Panc1 (cell line): Measurements from ENCODE around the gene JAZF1. TPM values are rescaled to one million over a fixed set of nuclear protein-coding genes. Genes with fewer than 3 reads are reported as not detected.

Source experiments
- ATAC-seq: fragments of 200-7000 bp; cut with Tn5 transposase; 2 replicates; pipeline ENCODE4 v1.9.1; 2020; ENCODE audit warnings: mild to moderate bottlenecking, moderate library complexity
- BruUV-seq: library from RNA; stranded (reverse); fragments of 400-500 nt; replicated peaks from 2 replicates; lab custom pipeline; 2021; lab: Mats Ljungman, UMichigan
- CTCF ChIA-PET: fragments of 300-600 bp; sonication (Branson Sonifier 250); formaldehyde crosslinking; loops from one replicate; lab custom pipeline; 2022; ENCODE audit warnings: antibody characterized with exemption; lab: Charles Lee
- POLR2A ChIA-PET: fragments of 300-600 bp; sonication (Branson Sonifier 250); formaldehyde crosslinking; loops from one replicate; lab custom pipeline; 2022; ENCODE audit warnings: antibody characterized with exemption; lab: Charles Lee
- DNase-seq: peaks from one replicate; pipeline ENCODE4 v3.0.0-alpha.2; 2010; ENCODE audit warnings: low read depth, low spot score
- H3K27ac ChIP-seq: 2 replicates; pipeline ENCODE4 v1.5.1; 2011; ENCODE audit warnings: mild to moderate bottlenecking, low read length, inconsistent platforms
- H3K27me3 ChIP-seq: fragments of 200-500 bp; sonication (Bioruptor generic); 2 replicates; pipeline ENCODE4 v1.6.0; 2014; ENCODE audit warnings: low read length, inconsistent platforms; ENCODE audit not compliant: control insufficient read depth, insufficient read depth
- H3K36me3 ChIP-seq: fragments of 200-500 bp; sonication (Bioruptor generic); 2 replicates; pipeline ENCODE4 v1.5.1; 2014; ENCODE audit warnings: inconsistent platforms, mild to moderate bottlenecking, low read length, moderate library complexity; ENCODE audit not compliant: control insufficient read depth, insufficient read depth
- H3K4me1 ChIP-seq: 2 replicates; pipeline ENCODE4 v1.5.1; 2011; ENCODE audit warnings: inconsistent platforms, mild to moderate bottlenecking, low read length, moderate library complexity; ENCODE audit not compliant: control insufficient read depth, insufficient read depth
- H3K4me3 ChIP-seq, 2 experiments: 2 replicates each; pipeline ENCODE4 v1.5.1; 2011 to 2012; ENCODE audit warnings: low read depth in 2 of 2, low read length in 2 of 2, mild to moderate bottlenecking in 2 of 2, inconsistent platforms in 1 of 2, moderate library complexity in 1 of 2
- H3K9me3 ChIP-seq: fragments of 200-500 bp; sonication (Bioruptor generic); 2 replicates; pipeline ENCODE4 v1.5.1; 2014; ENCODE audit warnings: low read depth, mild to moderate bottlenecking, inconsistent platforms, low read length, moderate library complexity; ENCODE audit not compliant: control insufficient read depth, insufficient read depth
- CTCF ChIP-seq: fragments of 450-650 bp; IDR thresholded peaks from 2 replicates; pipeline ENCODE4 v1.5.1; 2017; ENCODE audit warnings: mild to moderate bottlenecking
- POLR2AphosphoS5 ChIP-seq: IDR thresholded peaks from 2 replicates; pipeline ENCODE4 v1.6.1; 2012; ENCODE audit warnings: mild to moderate bottlenecking, low read depth, low read length, moderate library complexity
- SIN3A ChIP-seq: IDR thresholded peaks from 2 replicates; pipeline ENCODE4 v1.6.1; 2012; ENCODE audit warnings: low read depth, mild to moderate bottlenecking, low read length, moderate library complexity, borderline replicate concordance; ENCODE audit not compliant: insufficient read depth
- TCF7L2 ChIP-seq: IDR thresholded peaks from 2 replicates; pipeline ENCODE4 v1.6.1; 2011; ENCODE audit warnings: mild to moderate bottlenecking, low read depth, low read length, inconsistent platforms
- in situ Hi-C: cut with HindIII; loops from 2 replicates; pipeline ENCODE4 v1.10.0; 2016; ENCODE audit warnings: low sequenced_read_pairs, low pct_unique_long_range_greater_than_20kb
- intact Hi-C: fragments of 100-400 bp; cut with micrococcal nuclease; formaldehyde crosslinking; loops from one replicate; pipeline ENCODE4 v1.10.0; 2022; ENCODE audit not compliant: unreplicated experiment
- total RNA-seq: library from RNA; stranded (reverse); gene quantifications from one replicate; pipeline ENCODE4 v1.2.1, GENCODE V29; 2021; ENCODE audit not compliant: unreplicated experiment
- TF ChIP-seq, protein P1 (sequence below), 2 experiments: IDR thresholded peaks; 2 replicates each; pipeline ENCODE4 v1.6.1; 2011 to 2012; ENCODE audit warnings: low read depth in 2 of 2, control low read depth in 1 of 2, low read length in 1 of 2, mild to moderate bottlenecking in 1 of 2, moderate library complexity in 1 of 2; ENCODE audit not compliant: insufficient read depth in 1 of 2

JAZF1 gene
- total RNA-seq, 1 experiment from 2014 or later: 8.8 TPM

DNA sequence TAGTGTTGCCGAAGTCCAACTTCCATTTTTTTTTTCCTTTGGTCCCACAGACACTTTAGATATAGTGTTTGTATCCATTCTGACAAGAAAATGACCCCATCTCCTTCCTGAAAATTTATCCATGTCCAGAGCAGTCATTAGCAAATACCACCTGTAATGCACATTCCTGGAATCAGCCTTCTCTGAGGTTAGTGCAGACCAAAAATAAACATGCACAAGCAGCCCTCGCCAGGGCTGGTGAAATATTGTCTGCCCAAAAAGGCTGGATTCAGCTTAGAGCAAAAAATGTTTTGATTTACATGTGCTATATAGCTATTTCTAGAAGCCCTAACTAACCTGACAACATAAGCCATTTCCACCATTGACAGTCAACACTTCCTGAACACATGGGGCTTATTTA lies 294.9 kb downstream of the JAZF1 start:
- Histone ChIP-seq H3K9me3 (no peaks in the 10 kb centered on the region), H3K27me3 (no peaks in the 10 kb centered on the region), H3K36me3 (no peaks in the 10 kb centered on the region), H3K27ac (no peak overlapping the region), H3K4me3 (no peak overlapping the region), H3K4me1 (no peaks in the 10 kb centered on the region)
- DNase-seq: no peak
- POLR2A ChIA-PET: no interaction called here
- no TSS peak for BruUV-seq
- TF ChIP-seq TCF7L2 (no peak), CTCF (no peak), SIN3A (no peak), POLR2AphosphoS5 (no peak)
- TF ChIP-seq, protein P1, sequence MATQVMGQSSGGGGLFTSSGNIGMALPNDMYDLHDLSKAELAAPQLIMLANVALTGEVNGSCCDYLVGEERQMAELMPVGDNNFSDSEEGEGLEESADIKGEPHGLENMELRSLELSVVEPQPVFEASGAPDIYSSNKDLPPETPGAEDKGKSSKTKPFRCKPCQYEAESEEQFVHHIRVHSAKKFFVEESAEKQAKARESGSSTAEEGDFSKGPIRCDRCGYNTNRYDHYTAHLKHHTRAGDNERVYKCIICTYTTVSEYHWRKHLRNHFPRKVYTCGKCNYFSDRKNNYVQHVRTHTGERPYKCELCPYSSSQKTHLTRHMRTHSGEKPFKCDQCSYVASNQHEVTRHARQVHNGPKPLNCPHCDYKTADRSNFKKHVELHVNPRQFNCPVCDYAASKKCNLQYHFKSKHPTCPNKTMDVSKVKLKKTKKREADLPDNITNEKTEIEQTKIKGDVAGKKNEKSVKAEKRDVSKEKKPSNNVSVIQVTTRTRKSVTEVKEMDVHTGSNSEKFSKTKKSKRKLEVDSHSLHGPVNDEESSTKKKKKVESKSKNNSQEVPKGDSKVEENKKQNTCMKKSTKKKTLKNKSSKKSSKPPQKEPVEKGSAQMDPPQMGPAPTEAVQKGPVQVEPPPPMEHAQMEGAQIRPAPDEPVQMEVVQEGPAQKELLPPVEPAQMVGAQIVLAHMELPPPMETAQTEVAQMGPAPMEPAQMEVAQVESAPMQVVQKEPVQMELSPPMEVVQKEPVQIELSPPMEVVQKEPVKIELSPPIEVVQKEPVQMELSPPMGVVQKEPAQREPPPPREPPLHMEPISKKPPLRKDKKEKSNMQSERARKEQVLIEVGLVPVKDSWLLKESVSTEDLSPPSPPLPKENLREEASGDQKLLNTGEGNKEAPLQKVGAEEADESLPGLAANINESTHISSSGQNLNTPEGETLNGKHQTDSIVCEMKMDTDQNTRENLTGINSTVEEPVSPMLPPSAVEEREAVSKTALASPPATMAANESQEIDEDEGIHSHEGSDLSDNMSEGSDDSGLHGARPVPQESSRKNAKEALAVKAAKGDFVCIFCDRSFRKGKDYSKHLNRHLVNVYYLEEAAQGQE (IDR thresholded peaks at IDR 0.05; ENCODE audit: insufficient read depth in 1 of 2, low read depth in 2 of 2, low read length in 1 of 2): no peak
- no peak for ATAC-seq
- in situ Hi-C loops: no loop called here
- intact Hi-C loops: no loop called here
- CTCF ChIA-PET: no interaction called here

DNA sequence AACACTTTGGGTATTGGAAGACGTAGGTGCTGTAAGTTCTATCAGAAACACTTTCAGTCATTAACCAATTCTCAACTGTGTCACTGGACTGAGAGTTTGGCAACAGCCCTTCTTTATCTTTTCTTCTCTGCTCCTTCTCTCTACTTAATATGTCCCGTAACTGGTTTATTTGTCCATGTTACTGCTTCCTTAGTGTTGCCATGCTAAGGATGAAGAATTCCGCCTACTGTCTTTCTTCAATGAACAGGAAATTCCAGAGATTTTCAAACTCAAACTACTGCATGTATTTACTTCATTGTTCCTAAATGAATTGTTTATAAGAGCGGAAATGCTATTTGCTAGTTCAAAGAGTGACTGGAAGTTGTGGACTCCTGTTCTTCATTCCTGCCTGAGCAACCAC lies 296.9 kb downstream of the JAZF1 start:
- intact Hi-C loops (no loop called here), in situ Hi-C loops (no loop called here)
- Histone ChIP-seq H3K36me3 (no peaks in the 10 kb centered on the region), H3K4me3 (no peak overlapping the region), H3K27ac (no peak overlapping the region), H3K27me3 (no peaks in the 10 kb centered on the region), H3K4me1 (no peaks in the 10 kb centered on the region), H3K9me3 (no peaks in the 10 kb centered on the region)
- ATAC-seq (no peak), DNase-seq (no peak)
- ChIA-PET CTCF (no interaction called here), POLR2A (no interaction called here)
- BruUV-seq: no TSS peak
- no peak for TF ChIP-seq CTCF
- TF ChIP-seq SIN3A: no peak
- TF ChIP-seq POLR2AphosphoS5: no peak
- TF ChIP-seq TCF7L2: no peak
- TF ChIP-seq, protein P1 (IDR thresholded peaks at IDR 0.05; ENCODE audit: insufficient read depth in 1 of 2, low read depth in 2 of 2, low read length in 1 of 2): no peak
